HepG2 (cell line): ENCODE data around the gene SCO1. TPM values are rescaled to one million over a fixed set of nuclear protein-coding genes. Genes with fewer than 3 reads are reported as not detected.

ENCODE experiments used
- ATAC-seq: fragments of 200-7000 bp; cut with Tn5 transposase; 3 replicates; pipeline ENCODE4 v1.9.1; 2020; ENCODE audit warnings: mild to moderate bottlenecking, moderate library complexity
- BruUV-seq: library from RNA; stranded (reverse); fragments of 400-500 nt; replicated peaks from 2 replicates; lab custom pipeline; 2021; lab: Mats Ljungman, UMichigan
- CTCF ChIA-PET: fragments of 300-600 bp; formaldehyde crosslinking; extraction: SDS; loops from one replicate; lab custom pipeline; 2021; ENCODE audit warnings: low total read pairs, inconsistent platforms, low intra/inter-chr PET ratio; lab: Yijun Ruan, JAX
- POLR2A ChIA-PET: fragments of 350-600 bp; sonication (Branson Sonifier 250); formaldehyde crosslinking; loops from one replicate; lab custom pipeline; 2020; ENCODE audit warnings: antibody characterized with exemption, inconsistent platforms; lab: Yijun Ruan, JAX
- DNase-seq: peaks from one replicate; pipeline ENCODE4 v3.0.0-alpha.2; 2015; ENCODE audit warnings: low spot score
- FAIRE-seq: peaks from 3 replicates; lab custom pipeline; 2011; peaks lifted over from hg19 to GRCh38; lab: Jason Lieb, UNC
- H2AFZ ChIP-seq: one replicate; pipeline ENCODE4 v1.6.1; 2011; ENCODE audit warnings: low read length, inconsistent platforms
- H3K27ac ChIP-seq: fragments of 300-600 bp; 3 replicates; pipeline ENCODE4 v1.8.0; 2011; ENCODE audit warnings: mixed run types, mild to moderate bottlenecking, mixed read lengths, low read length, inconsistent platforms; ENCODE audit not compliant: insufficient read depth; ENCODE audit errors: extremely low read length
- H3K27me3 ChIP-seq, 2 experiments: fragments of 200-600 bp in 1 of 2; 2 replicates in 1 of 2; 3 replicates in 1 of 2; pipeline versions ENCODE4 v1.6.0 to v1.8.0; 2011; ENCODE audit warnings: low read length in 2 of 2, mild to moderate bottlenecking in 2 of 2, moderate library complexity in 2 of 2, inconsistent platforms in 1 of 2; ENCODE audit not compliant: insufficient read depth in 2 of 2, control insufficient read depth in 1 of 2
- H3K36me3 ChIP-seq, 2 experiments: fragments of 200-600 bp in 1 of 2; replicated peaks in 1 of 2; 2 replicates in 1 of 2; 3 replicates in 1 of 2; pipeline versions ENCODE4 v1.5.1 to v1.8.0; 2011; ENCODE audit warnings: low read length in 2 of 2, inconsistent platforms in 1 of 2; ENCODE audit not compliant: insufficient read depth in 2 of 2, control insufficient read depth in 1 of 2
- H3K4me1 ChIP-seq: 2 replicates; pipeline ENCODE4 v1.5.1; 2012; ENCODE audit warnings: low read length, inconsistent platforms; ENCODE audit not compliant: insufficient read depth
- H3K4me2 ChIP-seq: 2 replicates; pipeline ENCODE4 v1.6.0; 2011; ENCODE audit warnings: low read depth, low read length, inconsistent platforms
- H3K4me3 ChIP-seq, 3 experiments: fragments of 200-600 bp in 1 of 3; sonication (generic), shearing (Covaris generic) in 1 of 3; replicated peaks in 1 of 3; 2 replicates each; pipeline ENCODE4 v1.5.1; 2011 to 2016; ENCODE audit warnings: low read length in 3 of 3, inconsistent platforms in 2 of 3, low read depth in 2 of 3, mild to moderate bottlenecking in 2 of 3, control low read depth in 1 of 3, mixed read lengths in 1 of 3; ENCODE audit not compliant: insufficient read depth in 1 of 3
- H3K79me2 ChIP-seq: one replicate; pipeline ENCODE4 v1.6.1; 2011; ENCODE audit warnings: low read length, inconsistent platforms; ENCODE audit not compliant: insufficient read depth
- H3K9ac ChIP-seq: 2 replicates; pipeline ENCODE4 v1.6.0; 2011; ENCODE audit warnings: mild to moderate bottlenecking, low read depth, low read length, inconsistent platforms; ENCODE audit not compliant: insufficient read depth
- H3K9me3 ChIP-seq: 2 replicates; pipeline ENCODE4 v1.5.1; 2012; ENCODE audit warnings: mild to moderate bottlenecking, low read length
- H4K20me1 ChIP-seq: 2 replicates; pipeline ENCODE4 v1.6.0; 2011; ENCODE audit warnings: inconsistent platforms, mild to moderate bottlenecking, low read length, moderate library complexity; ENCODE audit not compliant: insufficient read depth
- CEBPB ChIP-seq: IDR thresholded peaks from 2 replicates; pipeline ENCODE4 v1.6.1; 2011; ENCODE audit warnings: low read depth, low read length, improper control_type of control experiment, borderline replicate concordance
- CEBPG ChIP-seq: IDR thresholded peaks from 2 replicates; pipeline ENCODE4 v1.6.1; 2016
- CTCF ChIP-seq: sonication (generic); formaldehyde crosslinking; IDR thresholded peaks from 2 replicates; pipeline ENCODE4 v1.5.0; 2020; ENCODE audit warnings: mild to moderate bottlenecking, missing genetic modification reagents, moderate library complexity
- ETV5 ChIP-seq: IDR thresholded peaks from 2 replicates; pipeline ENCODE4 v1.6.1; 2018; ENCODE audit warnings: missing biosample characterization, missing genetic modification reagents, inconsistent platforms, borderline replicate concordance
- FOXP1 ChIP-seq, 2 experiments: fragments of 450-650 bp in 1 of 2; IDR thresholded peaks; 2 replicates each; pipeline ENCODE4 v1.6.1; 2017 to 2018; ENCODE audit warnings: antibody characterized with exemption in 1 of 2
- HNRNPL ChIP-seq: fragments of 200-400 bp; formaldehyde crosslinking; IDR thresholded peaks from 2 replicates; pipeline ENCODE4 v1.6.1; 2017; ENCODE audit warnings: mild to moderate bottlenecking, low read depth, low read length
- PHF8 ChIP-seq: sonication (generic); formaldehyde crosslinking; IDR thresholded peaks from 2 replicates; pipeline ENCODE4 v1.5.0; 2020; ENCODE audit warnings: missing genetic modification reagents
- PRDM4 ChIP-seq: sonication (generic); formaldehyde crosslinking; IDR thresholded peaks from 2 replicates; pipeline ENCODE4 v1.9.0; 2021; ENCODE audit warnings: missing genetic modification reagents, borderline replicate concordance
- RAD21 ChIP-seq: fragments of 450-650 bp; formaldehyde crosslinking; IDR thresholded peaks from 2 replicates; pipeline ENCODE4 v1.5.0; 2020; ENCODE audit warnings: mild to moderate bottlenecking
- TBX2 ChIP-seq: sonication (generic); formaldehyde crosslinking; IDR thresholded peaks from 2 replicates; pipeline ENCODE4 v1.5.0; 2020; ENCODE audit warnings: missing genetic modification reagents, mild to moderate bottlenecking, borderline replicate concordance
- TFAP4 ChIP-seq: sonication (generic); IDR thresholded peaks from 2 replicates; pipeline ENCODE4 v1.6.1; 2016; ENCODE audit warnings: low read depth, borderline replicate concordance
- TRIM24 ChIP-seq: sonication (generic); formaldehyde crosslinking; IDR thresholded peaks from 2 replicates; pipeline ENCODE4 v1.8.0; 2022; ENCODE audit warnings: mild to moderate bottlenecking, missing genetic modification reagents
- ZNF138 ChIP-seq: sonication (generic); formaldehyde crosslinking; IDR thresholded peaks from 2 replicates; pipeline ENCODE4 v1.5.0; 2020; ENCODE audit warnings: mild to moderate bottlenecking, low read depth, missing genetic modification reagents
- ZNF18 ChIP-seq: sonication (generic); formaldehyde crosslinking; IDR thresholded peaks from 2 replicates; pipeline ENCODE4 v1.8.0; 2022; ENCODE audit warnings: mild to moderate bottlenecking, missing genetic modification reagents; ENCODE audit not compliant: insufficient replicate concordance
- ZNF30 ChIP-seq: sonication (generic); formaldehyde crosslinking; IDR thresholded peaks from 2 replicates; pipeline ENCODE4 v1.5.0; 2020; ENCODE audit warnings: mild to moderate bottlenecking, missing genetic modification reagents
- ZNF329 ChIP-seq: sonication (generic); formaldehyde crosslinking; IDR thresholded peaks from 2 replicates; pipeline ENCODE4 v1.9.0; 2021; ENCODE audit warnings: low read depth, mild to moderate bottlenecking, missing genetic modification reagents
- ZNF605 ChIP-seq: sonication (generic); formaldehyde crosslinking; IDR thresholded peaks from 2 replicates; pipeline ENCODE4 v1.8.0; 2022; ENCODE audit warnings: mild to moderate bottlenecking, missing genetic modification reagents
- ZNF879 ChIP-seq: sonication (generic); formaldehyde crosslinking; IDR thresholded peaks from 2 replicates; pipeline ENCODE4 v1.8.1; 2023; ENCODE audit warnings: missing genetic modification reagents
- WGBS: methylation state at CpG from one replicate; pipeline ENCODE4 v1.1.6; 2017; ENCODE audit warnings: low lambda C conversion rate; 5-methylcytosine and 5-hydroxymethylcytosine counted together
- in situ Hi-C: cut with HindIII; loops from 2 replicates; pipeline ENCODE4 v1.10.0; 2017; ENCODE audit warnings: low pct_unique_long_range_greater_than_20kb; ENCODE audit not compliant: extremely low pct_ligation_motif_present
- intact Hi-C: fragments of 100-400 bp; cut with micrococcal nuclease; formaldehyde crosslinking; loops from one replicate; pipeline ENCODE4 v1.10.0; 2022; ENCODE audit not compliant: unreplicated experiment
- polyA plus RNA-seq, 8 experiments: library from polyadenylated mRNA; depleted of rRNA in 3 of 8; stranded (reverse) in 7 of 8; unstranded in 1 of 8; fragments of >200 nt; fragmentation: Illumina TruSeq in 4 of 8; extraction: Trizol in 4 of 8; gene quantifications; 2 replicates each; pipeline versions ENCODE4 v1.2.1 to v1.2.3, GENCODE V29; 2011 to 2016; ENCODE audit warnings: low read depth in 4 of 8, missing spikeins in 1 of 8, mixed read lengths in 1 of 8; ENCODE audit not compliant: insufficient read depth in 1 of 8
- total RNA-seq, 5 experiments: library from RNA; depleted of rRNA; stranded (reverse); fragments of >200 nt; fragmentation: Illumina TruSeq; extraction: Trizol; gene quantifications; 2 replicates each; pipeline ENCODE4 v1.2.3, GENCODE V29; 2016; ENCODE audit warnings: low read depth in 1 of 5

The SCO1 gene
- total and polyA plus RNA-seq, 2 of the 13 experiments (the other 11 are each of a cell fraction or from before 2014, with no cell fraction given), result 11.4 to 50.3 TPM

DNA sequence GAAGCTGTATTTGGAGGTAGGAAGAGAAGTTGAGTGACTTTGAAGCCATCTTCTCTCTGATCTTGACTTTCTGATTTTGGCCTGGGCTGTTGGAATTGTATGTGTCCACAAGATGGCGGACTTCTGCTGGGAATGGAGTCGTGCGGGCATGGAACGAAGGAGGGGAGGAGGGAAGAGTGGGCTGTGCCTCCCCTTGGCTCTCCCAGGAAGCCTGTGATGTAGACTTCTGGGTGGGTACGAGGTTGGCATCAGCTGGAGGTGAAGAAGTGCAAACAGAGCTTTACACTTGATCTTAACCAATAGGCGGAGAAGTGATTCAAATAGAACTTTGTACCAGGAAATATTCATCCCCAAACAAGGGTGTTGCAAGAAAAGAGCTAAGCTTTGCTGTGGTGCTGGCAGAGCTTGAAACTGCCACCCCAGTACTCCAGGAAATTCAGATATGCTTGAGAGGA lies 39.9 kb upstream of the SCO1 start:
- H3K9ac ChIP-seq, result no peak overlapping the region
- peaks cover 30% of the 10 kb centered on the region for H3K4me1 ChIP-seq
- ChIA-PET CTCF (interaction anchor here (0.9 to 3.1 kb wide), 2 partner anchors 103 to 108 kb away, joined by 3 to 43 read pairs; no protein-coding TSS in a partner anchor), POLR2A (no interaction called here)
- BruUV-seq, result no TSS peak
- H4K20me1 ChIP-seq, result no peaks in the 10 kb centered on the region
- H3K79me2 ChIP-seq, result no peaks in the 10 kb centered on the region
- ATAC-seq, result peak; percentile 82
- no peak overlapping the region for H3K27ac ChIP-seq
- in situ Hi-C loops (loop anchor here (5.0 kb wide), 1 partner anchor 110 kb away; no protein-coding TSS in a partner anchor), intact Hi-C loops (loop anchor here (1.0 kb wide), 1 partner anchor 108 kb away; no protein-coding TSS in a partner anchor)
- H2AFZ ChIP-seq, result no peak overlapping the region
- peak overlapping the region in 1 of 3 experiments; percentile 11; a peak in 1 of 6 replicates for H3K4me3 ChIP-seq
- H3K36me3 ChIP-seq, result no peaks in the 10 kb centered on the region
- WGBS, result 0% methylated on average over 6 of the region's 6 CpGs
- H3K4me2 ChIP-seq, result 0 out of 2 replicates have a peak overlapping the region, but pooled peaks have one; percentile 4
- peak; percentile 81 for DNase-seq
- peak; percentile 90 for FAIRE-seq
- peaks cover 0 to 8% of the 10 kb centered on the region in 2 experiments; a peak in 2 of 5 replicates for H3K27me3 ChIP-seq
- H3K9me3 ChIP-seq, result no peaks in the 10 kb centered on the region
- no peak for TF ChIP-seq TRIM24
- TF ChIP-seq TFAP4, result peak; percentile 63; the same call in 1 of the 2 replicates
- TF ChIP-seq CEBPB, result peak; percentile 70; the same call in 1 of the 2 replicates
- peak; percentile 13; the same call in 1 of the 2 replicates for TF ChIP-seq ETV5
- TF ChIP-seq RAD21, result peak; percentile 74
- 0 out of 2 replicates have a peak, but pooled peaks have one; percentile 9 for TF ChIP-seq CEBPG (CRISPR knock-in tag)
- no peak for TF ChIP-seq ZNF30 (CRISPR knock-in tag)
- TF ChIP-seq HNRNPL, result peak; percentile 76; the same call in 1 of the 2 replicates
- TF ChIP-seq ZNF605 (CRISPR knock-in tag), result 0 out of 2 replicates have a peak, but pooled peaks have one; percentile 49
- no peak for TF ChIP-seq ZNF879 (CRISPR knock-in tag)
- TF ChIP-seq ZNF138 (CRISPR knock-in tag), result no peak
- TF ChIP-seq CTCF (CRISPR knock-in tag), result peak; percentile 90
- TF ChIP-seq FOXP1 (IDR thresholded peaks at IDR 0.05), result no peak
- peak; percentile 26; the same call in 1 of the 2 replicates for TF ChIP-seq FOXP1 (CRISPR knock-in tag; IDR thresholded peaks at IDR 0.05)
- no peak for TF ChIP-seq ZNF18
- TF ChIP-seq ZNF329 (CRISPR knock-in tag), result no peak
- peak; percentile 59 for TF ChIP-seq TBX2
- TF ChIP-seq PRDM4 (CRISPR knock-in tag), result 0 out of 2 replicates have a peak, but pooled peaks have one; percentile 59
- TF ChIP-seq PHF8 (CRISPR knock-in tag), result no peak
